ENCODE measurements around the gene VAV2.

DNA sequence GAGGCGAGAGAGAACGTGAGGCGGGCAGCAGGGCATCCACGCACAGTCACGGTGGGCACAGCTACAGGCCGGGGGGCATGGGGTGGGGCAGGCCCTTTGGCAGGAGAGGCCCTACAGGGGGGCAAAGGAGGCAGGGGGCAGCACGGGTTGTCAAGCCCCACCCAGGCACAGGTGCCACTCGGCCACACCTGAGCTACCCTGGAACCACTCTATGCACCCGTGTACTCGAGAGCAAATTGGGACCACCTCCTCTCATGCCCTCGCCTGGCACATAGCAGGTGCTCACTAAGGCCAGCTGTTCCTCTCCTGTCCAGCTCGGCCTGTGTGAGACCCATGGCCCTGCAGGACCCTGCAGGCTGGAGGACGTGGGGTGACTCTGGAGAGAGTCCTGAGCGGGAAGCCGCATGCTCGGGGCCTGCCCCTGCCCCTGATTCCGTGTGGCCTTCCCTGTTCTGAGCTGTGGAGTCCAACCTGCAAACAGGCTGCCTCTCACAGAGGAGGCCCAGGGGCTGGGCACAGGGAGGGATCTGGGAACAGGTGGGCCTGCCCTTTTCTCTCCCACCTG lies 222.5 kb downstream of the VAV2 start:
- TF ChIP-seq, protein P1, sequence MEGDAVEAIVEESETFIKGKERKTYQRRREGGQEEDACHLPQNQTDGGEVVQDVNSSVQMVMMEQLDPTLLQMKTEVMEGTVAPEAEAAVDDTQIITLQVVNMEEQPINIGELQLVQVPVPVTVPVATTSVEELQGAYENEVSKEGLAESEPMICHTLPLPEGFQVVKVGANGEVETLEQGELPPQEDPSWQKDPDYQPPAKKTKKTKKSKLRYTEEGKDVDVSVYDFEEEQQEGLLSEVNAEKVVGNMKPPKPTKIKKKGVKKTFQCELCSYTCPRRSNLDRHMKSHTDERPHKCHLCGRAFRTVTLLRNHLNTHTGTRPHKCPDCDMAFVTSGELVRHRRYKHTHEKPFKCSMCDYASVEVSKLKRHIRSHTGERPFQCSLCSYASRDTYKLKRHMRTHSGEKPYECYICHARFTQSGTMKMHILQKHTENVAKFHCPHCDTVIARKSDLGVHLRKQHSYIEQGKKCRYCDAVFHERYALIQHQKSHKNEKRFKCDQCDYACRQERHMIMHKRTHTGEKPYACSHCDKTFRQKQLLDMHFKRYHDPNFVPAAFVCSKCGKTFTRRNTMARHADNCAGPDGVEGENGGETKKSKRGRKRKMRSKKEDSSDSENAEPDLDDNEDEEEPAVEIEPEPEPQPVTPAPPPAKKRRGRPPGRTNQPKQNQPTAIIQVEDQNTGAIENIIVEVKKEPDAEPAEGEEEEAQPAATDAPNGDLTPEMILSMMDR (IDR thresholded peaks at IDR 0.05), result no peak
- TF ChIP-seq POLR2A (IDR thresholded peaks at IDR 0.05), result no peak
- TF ChIP-seq POLR2AphosphoS5 (IDR thresholded peaks at IDR 0.05), result no peak

Data from breast epithelium (tissue), 3 donors.